B cell (primary cell): ENCODE data around the gene SPOCD1. TPM values are rescaled to one million over a fixed set of nuclear protein-coding genes. Genes with fewer than 3 reads are reported as not detected.

Source experiments
- ATAC-seq: fragments of 200-7000 bp; cut with Tn5 transposase; one replicate; pipeline ENCODE4 v1.10.0; 2021; ENCODE audit warnings: low read depth, mild to moderate bottlenecking, moderate number of reproducible peaks, moderate library complexity
- CTCF ChIA-PET: fragments of 350-600 bp; sonication (Branson Sonifier 250); formaldehyde crosslinking; loops from one replicate; lab custom pipeline; 2021; ENCODE audit warnings: antibody characterized with exemption, inconsistent platforms; lab: Charles Lee
- POLR2A ChIA-PET: fragments of 350-600 bp; sonication (Branson Sonifier 250); formaldehyde crosslinking; loops from one replicate; lab custom pipeline; 2021; ENCODE audit warnings: antibody characterized with exemption; lab: Charles Lee
- DNase-seq: peaks from one replicate; pipeline ENCODE4 v3.0.0; 2013
- H2AFZ ChIP-seq: 2 replicates; pipeline ENCODE4 v1.6.1; 2012; ENCODE audit warnings: mild to moderate bottlenecking, low read depth, low read length; ENCODE audit not compliant: insufficient read depth, poor library complexity, severe bottlenecking
- H3K27ac ChIP-seq, 2 donors: 1 replicate in 1 of 2; 2 replicates in 1 of 2; pipeline ENCODE4 v1.5.1; 2012 to 2013; ENCODE audit warnings: low read length in 2 of 2, mild to moderate bottlenecking in 2 of 2, moderate library complexity in 1 of 2
- H3K27me3 ChIP-seq, 4 experiments: fragments of 200-600 bp in 1 of 4; sonication (generic) in 1 of 4; replicated peaks in 1 of 4; 1 replicate in 2 of 4; 2 replicates in 2 of 4; pipeline versions ENCODE4 v1.6.1 to v1.7.0; 2013 to 2016; ENCODE audit warnings: low read length in 3 of 4, mild to moderate bottlenecking in 2 of 4, mixed read lengths in 1 of 4, moderate library complexity in 1 of 4; ENCODE audit not compliant: insufficient read depth in 4 of 4, control insufficient read depth in 3 of 4; ENCODE audit errors: control extremely low read depth in 1 of 4
- H3K36me3 ChIP-seq, 2 experiments: replicated peaks in 1 of 2; 1 replicate in 1 of 2; 2 replicates in 1 of 2; pipeline versions ENCODE4 v1.6.1 to v1.7.1; 2013; ENCODE audit warnings: low read length in 1 of 2; ENCODE audit not compliant: insufficient read depth in 2 of 2, control insufficient read depth in 1 of 2; ENCODE audit errors: control extremely low read depth in 1 of 2, extremely low read depth in 1 of 2
- H3K4me1 ChIP-seq, 2 donors: fragments of 200-600 bp in 1 of 2; sonication (generic) in 1 of 2; 1 replicate in 1 of 2; 2 replicates in 1 of 2; pipeline versions ENCODE4 v1.5.1 to v1.6.1; 2013 to 2017; ENCODE audit warnings: low read length in 2 of 2; ENCODE audit not compliant: control insufficient read depth in 2 of 2, insufficient read depth in 2 of 2
- H3K4me2 ChIP-seq: replicated peaks from 2 replicates; pipeline ENCODE3; 2012; ENCODE audit warnings: mild to moderate bottlenecking, low read depth, low read length; ENCODE audit not compliant: poor library complexity, severe bottlenecking
- H3K4me3 ChIP-seq, 5 experiments: fragments of 200-600 bp in 1 of 5; sonication (generic) in 1 of 5; 1 replicate in 3 of 5; 2 replicates in 2 of 5; pipeline versions ENCODE4 v1.5.1 to v1.7.0; 2011 to 2016; ENCODE audit warnings: low read length in 4 of 5, mild to moderate bottlenecking in 4 of 5, low read depth in 2 of 5, control low read depth in 1 of 5, moderate library complexity in 1 of 5; ENCODE audit not compliant: insufficient read depth in 1 of 5; ENCODE audit errors: control extremely low read depth in 1 of 5, extremely low read depth in 1 of 5
- H3K79me2 ChIP-seq: fragments of 200-600 bp; sonication (generic); one replicate; pipeline ENCODE4 v1.6.0; 2016; ENCODE audit warnings: low read length; ENCODE audit not compliant: control insufficient read depth, insufficient read depth
- H3K9ac ChIP-seq: fragments of 200-600 bp; sonication (generic); 2 replicates; pipeline ENCODE4 v1.6.1; 2017; ENCODE audit warnings: mild to moderate bottlenecking, low read length, moderate library complexity
- H3K9me3 ChIP-seq, 3 donors: one replicate each; pipeline versions ENCODE4 v1.6.1 to v1.7.1; 2013; ENCODE audit warnings: low read length in 2 of 3; ENCODE audit not compliant: control insufficient read depth in 2 of 3, insufficient read depth in 1 of 3; ENCODE audit errors: control extremely low read depth in 1 of 3
- H4K20me1 ChIP-seq: 2 replicates; pipeline ENCODE4 v1.6.0; 2012; ENCODE audit warnings: mild to moderate bottlenecking, low read length; ENCODE audit not compliant: insufficient read depth, control insufficient read depth, poor library complexity, severe bottlenecking
- H3K27ac Mint-ChIP-seq: one replicate; pipeline ENCODE4 v1.8.0; 2021; ENCODE audit warnings: mixed read lengths
- H3K27me3 Mint-ChIP-seq: one replicate; pipeline ENCODE4 v1.8.0; 2021; ENCODE audit warnings: mixed read lengths
- H3K4me1 Mint-ChIP-seq: one replicate; pipeline ENCODE4 v1.8.0; 2021; ENCODE audit warnings: mixed read lengths
- H3K4me3 Mint-ChIP-seq: one replicate; pipeline ENCODE4 v1.8.0; 2021; ENCODE audit warnings: mixed read lengths
- H3K9me3 Mint-ChIP-seq: one replicate; pipeline ENCODE4 v1.8.0; 2022; ENCODE audit warnings: mixed read lengths; ENCODE audit not compliant: insufficient read depth
- EZH2 ChIP-seq: IDR thresholded peaks from 2 replicates; pipeline ENCODE4 v1.6.1; 2012; ENCODE audit warnings: borderline replicate concordance, low read depth, mild to moderate bottlenecking, moderate library complexity, low read length; ENCODE audit not compliant: insufficient read depth, poor library complexity, severe bottlenecking
- WGBS: methylation state at CpG from one replicate; pipeline ENCODE4 v1.1.5; 2013; ENCODE audit warnings: missing lambda C conversion rate; ENCODE audit not compliant: insufficient coverage; 5-methylcytosine and 5-hydroxymethylcytosine counted together
- intact Hi-C: fragments of 100-400 bp; cut with micrococcal nuclease; formaldehyde crosslinking; loops from one replicate; pipeline ENCODE4 v1.10.0; 2022
- polyA plus RNA-seq: library from polyadenylated mRNA; depleted of rRNA; stranded (reverse); fragments of >200 nt; gene quantifications from 2 replicates; pipeline ENCODE4 v1.2.3, GENCODE V29; 2012
- total RNA-seq, 2 donors: library from RNA; stranded (reverse); fragments of 120-200 nt in 1 of 2; gene quantifications; 1 replicate in 1 of 2; 2 replicates in 1 of 2; pipeline versions ENCODE4 v1.2.3 to v1.2.4, GENCODE V29; 2013 to 2022
- TF ChIP-seq, protein P1 (sequence below): fragments of 200-600 bp; IDR thresholded peaks from one replicate; pipeline ENCODE4 v1.8.0; 2022; ENCODE audit warnings: antibody characterized with exemption, mild to moderate bottlenecking

The SPOCD1 gene
- total and polyA plus RNA-seq, 2 donors (not counting 1 experiment from before 2014, with no cell fraction given) = not detected

DNA sequence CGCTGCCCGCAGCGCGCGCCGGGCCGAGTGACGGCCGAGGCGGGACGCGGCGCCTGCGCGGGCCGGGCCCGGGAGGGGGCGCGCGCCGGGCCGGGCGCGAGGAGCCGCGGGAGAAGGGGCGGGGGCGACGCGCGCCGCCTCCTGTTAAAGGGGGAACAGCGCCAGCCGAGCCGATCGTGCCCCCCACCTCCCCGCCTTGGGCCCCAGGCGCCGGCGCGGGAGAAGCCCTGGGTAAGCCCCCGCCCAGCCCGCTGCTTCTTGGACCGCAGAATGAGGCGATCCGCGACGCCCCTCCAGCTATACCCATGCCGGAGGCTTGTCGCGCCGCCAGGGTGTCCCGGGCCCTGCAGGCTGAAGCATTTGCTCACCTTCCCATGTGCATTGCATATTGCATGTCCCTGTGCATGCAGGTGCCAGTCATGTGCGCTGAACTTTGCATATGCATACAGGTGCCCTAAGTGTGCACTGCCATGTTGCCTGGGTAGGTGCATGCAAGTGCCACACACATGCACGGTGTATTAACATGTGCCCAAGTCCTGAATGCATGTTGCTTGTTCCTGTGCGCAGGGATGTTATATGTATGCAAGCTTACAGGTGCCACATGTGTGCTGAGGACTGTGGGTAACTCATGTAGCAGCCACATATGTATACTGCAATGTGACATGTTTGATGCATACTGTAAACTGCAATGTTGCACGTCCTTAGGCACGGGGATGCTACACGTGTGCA is 51.3 kb downstream of the SPOCD1 start, which contains the start of gene ADGRB2:
ADGRB2 (minus strand) TSS at position 29 of the 729 bp plus-strand sequence. CDS start 7,119 bp downstream, outside the sequence.
- ATAC-seq (peak; percentile 26), DNase-seq (peak; percentile 73)
- H4K20me1 ChIP-seq = peaks cover 10% of the 10 kb centered on the region
- H3K36me3 ChIP-seq = no peaks in the 10 kb centered on the region
- peak within 1 kb of the TSS in 4 of 5 experiments; percentile 6 to 61 (median 50) for H3K4me3 ChIP-seq
- peak within 1 kb of the TSS; percentile 92 for H3K4me3 Mint-ChIP-seq
- no peaks in the 10 kb centered on the region for H3K9me3 Mint-ChIP-seq
- no peak within 1 kb of the TSS for H3K27ac ChIP-seq
- peaks cover 43 to 51% of the 10 kb centered on the region in 2 donors for H3K4me1 ChIP-seq
- peak within 1 kb of the TSS; percentile 68 for H2AFZ ChIP-seq
- peaks cover 42% of the 10 kb centered on the region for H3K4me1 Mint-ChIP-seq
- H3K27me3 Mint-ChIP-seq = peaks cover 13% of the 10 kb centered on the region
- ChIA-PET POLR2A (interaction anchor here (0.8 to 4.4 kb wide), 2 partner anchors 24 to 63 kb away, joined by 4 to 28 read pairs; no protein-coding TSS in a partner anchor), CTCF (interaction anchor here (1.1 to 10.8 kb wide), 4 partner anchors 12 to 200 kb away, joined by 3 to 199 read pairs (median 17); no protein-coding TSS in a partner anchor)
- H3K79me2 ChIP-seq = no peaks in the 10 kb centered on the region
- H3K27ac Mint-ChIP-seq = no peak within 1 kb of the TSS
- peak within 1 kb of the TSS; percentile 86 for H3K4me2 ChIP-seq
- intact Hi-C loops = no loop called here
- WGBS = 5% methylated on average over 59 of the region's 59 CpGs
- H3K9ac ChIP-seq = peak within 1 kb of the TSS; percentile 59
- H3K27me3 ChIP-seq = peaks cover 0 to 31% (median 15%) of the 10 kb centered on the region in 4 experiments
- H3K9me3 ChIP-seq = peaks cover 0 to 3% (median 0%) of the 10 kb centered on the region in 3 donors
- no peak for TF ChIP-seq EZH2
- TF ChIP-seq, protein P1, sequence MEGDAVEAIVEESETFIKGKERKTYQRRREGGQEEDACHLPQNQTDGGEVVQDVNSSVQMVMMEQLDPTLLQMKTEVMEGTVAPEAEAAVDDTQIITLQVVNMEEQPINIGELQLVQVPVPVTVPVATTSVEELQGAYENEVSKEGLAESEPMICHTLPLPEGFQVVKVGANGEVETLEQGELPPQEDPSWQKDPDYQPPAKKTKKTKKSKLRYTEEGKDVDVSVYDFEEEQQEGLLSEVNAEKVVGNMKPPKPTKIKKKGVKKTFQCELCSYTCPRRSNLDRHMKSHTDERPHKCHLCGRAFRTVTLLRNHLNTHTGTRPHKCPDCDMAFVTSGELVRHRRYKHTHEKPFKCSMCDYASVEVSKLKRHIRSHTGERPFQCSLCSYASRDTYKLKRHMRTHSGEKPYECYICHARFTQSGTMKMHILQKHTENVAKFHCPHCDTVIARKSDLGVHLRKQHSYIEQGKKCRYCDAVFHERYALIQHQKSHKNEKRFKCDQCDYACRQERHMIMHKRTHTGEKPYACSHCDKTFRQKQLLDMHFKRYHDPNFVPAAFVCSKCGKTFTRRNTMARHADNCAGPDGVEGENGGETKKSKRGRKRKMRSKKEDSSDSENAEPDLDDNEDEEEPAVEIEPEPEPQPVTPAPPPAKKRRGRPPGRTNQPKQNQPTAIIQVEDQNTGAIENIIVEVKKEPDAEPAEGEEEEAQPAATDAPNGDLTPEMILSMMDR = no peak
